SK-N-SH treated with all-trans-retinoic acid at 6 μM for 48 hours (cell line): ENCODE measurements around the gene TRIM75.

Source experiments
- ATAC-seq: fragments of 200-7000 bp; cut with Tn5 transposase; 3 replicates; pipeline ENCODE4 v1.9.1; 2020; ENCODE audit warnings: mild to moderate bottlenecking, moderate library complexity
- ARNTL ChIP-seq: fragments of 450-650 bp; formaldehyde crosslinking; IDR thresholded peaks from 2 replicates; pipeline ENCODE4 v1.5.0; 2020; ENCODE audit warnings: low read depth, mild to moderate bottlenecking, moderate library complexity, borderline replicate concordance
- BACH2 ChIP-seq: fragments of 250-450 bp; sonication (Bioruptor Pico); IDR thresholded peaks from 2 replicates; pipeline ENCODE4 v1.9.0; 2021; ENCODE audit warnings: mild to moderate bottlenecking, borderline replicate concordance
- CSDC2 ChIP-seq: fragments of 250-450 bp; sonication (Bioruptor Pico); IDR thresholded peaks from 2 replicates; pipeline ENCODE4 v1.5.0; 2020; ENCODE audit warnings: mild to moderate bottlenecking, moderate library complexity
- ESRRG ChIP-seq: fragments of 250-450 bp; sonication (Bioruptor Pico); IDR thresholded peaks from 2 replicates; pipeline ENCODE4 v1.6.1; 2021; ENCODE audit warnings: mild to moderate bottlenecking
- GLIS3 ChIP-seq: fragments of 250-450 bp; sonication (Bioruptor Pico); IDR thresholded peaks from 2 replicates; pipeline ENCODE4 v1.5.0; 2020; ENCODE audit warnings: mild to moderate bottlenecking, moderate library complexity
- ISL1 ChIP-seq: fragments of 250-450 bp; sonication (Bioruptor Pico); IDR thresholded peaks from 2 replicates; pipeline ENCODE4 v2.1.2; 2022; ENCODE audit warnings: mild to moderate bottlenecking, moderate library complexity
- OSR1 ChIP-seq: fragments of 250-450 bp; sonication (Bioruptor Pico); IDR thresholded peaks from 2 replicates; pipeline ENCODE4 v1.8.0; 2022; ENCODE audit warnings: moderate library complexity, mild to moderate bottlenecking, inconsistent platforms
- PPARA ChIP-seq: fragments of 250-450 bp; sonication (Bioruptor Pico); IDR thresholded peaks from 2 replicates; pipeline ENCODE4 v1.5.0; 2020; ENCODE audit warnings: mild to moderate bottlenecking, borderline replicate concordance
- RARB ChIP-seq: fragments of 250-450 bp; sonication (Bioruptor Pico); IDR thresholded peaks from 2 replicates; pipeline ENCODE4 v1.8.0; 2021; ENCODE audit warnings: mild to moderate bottlenecking, moderate library complexity
- TCF4 ChIP-seq: fragments of 250-450 bp; sonication (Bioruptor Pico); IDR thresholded peaks from 2 replicates; pipeline ENCODE4 v1.8.0; 2021; ENCODE audit warnings: mild to moderate bottlenecking, moderate library complexity, borderline replicate concordance
- TOX ChIP-seq: fragments of 250-450 bp; sonication (Bioruptor Pico); IDR thresholded peaks from 2 replicates; pipeline ENCODE4 v1.8.0; 2021; ENCODE audit warnings: mild to moderate bottlenecking, moderate library complexity, borderline replicate concordance
- TSHZ2 ChIP-seq: fragments of 250-450 bp; sonication (Bioruptor Pico); IDR thresholded peaks from 2 replicates; pipeline ENCODE4 v1.5.0; 2020; ENCODE audit warnings: mild to moderate bottlenecking, moderate library complexity
- ZFP3 ChIP-seq: fragments of 250-450 bp; sonication (Bioruptor Pico); IDR thresholded peaks from 2 replicates; pipeline ENCODE4 v1.5.0; 2020; ENCODE audit warnings: mild to moderate bottlenecking, moderate library complexity
- ZNF565 ChIP-seq: fragments of 450-650 bp; formaldehyde crosslinking; conservative IDR thresholded peaks from 2 replicates; pipeline ENCODE4 v1.5.0; 2020; ENCODE audit warnings: low read depth, mild to moderate bottlenecking, moderate library complexity
- ZNF70 ChIP-seq: fragments of 450-650 bp; formaldehyde crosslinking; IDR thresholded peaks from 2 replicates; pipeline ENCODE4 v1.5.0; 2020; ENCODE audit warnings: mild to moderate bottlenecking, moderate library complexity
- ZNF8 ChIP-seq: fragments of 450-650 bp; formaldehyde crosslinking; IDR thresholded peaks from 2 replicates; pipeline ENCODE4 v1.5.0; 2020; ENCODE audit warnings: mild to moderate bottlenecking, moderate library complexity
- TF ChIP-seq, protein P1 (sequence below): fragments of 250-450 bp; sonication (Bioruptor Pico); IDR thresholded peaks from 2 replicates; pipeline ENCODE4 v1.5.1; 2021; ENCODE audit warnings: mild to moderate bottlenecking, moderate library complexity
- TF ChIP-seq, protein P2 (sequence below): fragments of 250-450 bp; sonication (Bioruptor Pico); IDR thresholded peaks from 2 replicates; pipeline ENCODE4 v1.8.0; 2020; ENCODE audit warnings: mild to moderate bottlenecking, moderate library complexity, borderline replicate concordance
- TF ChIP-seq, protein P3 (sequence below): fragments of 250-450 bp; sonication (Bioruptor Pico); IDR thresholded peaks from 2 replicates; pipeline ENCODE4 v1.8.0; 2021; ENCODE audit warnings: low read depth, mild to moderate bottlenecking, moderate library complexity, borderline replicate concordance

The TRIM75 gene

DNA sequence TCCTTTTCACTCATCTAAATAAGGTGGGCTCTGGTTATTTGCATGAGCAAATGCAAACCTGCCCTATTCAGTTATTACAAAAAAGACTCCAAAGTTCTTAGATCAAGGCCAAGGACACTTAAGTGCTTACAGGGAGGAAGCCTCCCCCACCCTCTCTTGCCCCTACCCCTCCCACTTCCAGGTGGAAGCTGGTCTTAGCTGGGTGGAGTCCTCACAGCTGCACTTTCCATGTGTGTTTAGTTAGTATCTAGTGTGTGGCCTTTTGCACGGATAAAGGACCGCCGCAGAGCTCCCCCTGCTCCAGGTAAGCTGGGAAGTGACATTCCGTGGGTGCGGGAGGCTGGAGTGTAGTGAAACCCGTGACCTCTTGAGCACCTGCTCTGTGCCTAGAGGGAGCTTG, at the start of gene TRIM75:
Gene TRIM75, plus strand, starts transcription at position 222 of the 400 bp plus-strand sequence. CDS start 5,282 bp downstream, outside the sequence.
- TF ChIP-seq PPARA (CRISPR knock-in tag) (no peak), ZNF70 (CRISPR knock-in tag) (no peak), ISL1 (CRISPR knock-in tag) (no peak), TOX (CRISPR knock-in tag) (no peak), BACH2 (CRISPR knock-in tag) (no peak), GLIS3 (no peak), ESRRG (CRISPR knock-in tag) (no peak)
- ATAC-seq: no peak

DNA sequence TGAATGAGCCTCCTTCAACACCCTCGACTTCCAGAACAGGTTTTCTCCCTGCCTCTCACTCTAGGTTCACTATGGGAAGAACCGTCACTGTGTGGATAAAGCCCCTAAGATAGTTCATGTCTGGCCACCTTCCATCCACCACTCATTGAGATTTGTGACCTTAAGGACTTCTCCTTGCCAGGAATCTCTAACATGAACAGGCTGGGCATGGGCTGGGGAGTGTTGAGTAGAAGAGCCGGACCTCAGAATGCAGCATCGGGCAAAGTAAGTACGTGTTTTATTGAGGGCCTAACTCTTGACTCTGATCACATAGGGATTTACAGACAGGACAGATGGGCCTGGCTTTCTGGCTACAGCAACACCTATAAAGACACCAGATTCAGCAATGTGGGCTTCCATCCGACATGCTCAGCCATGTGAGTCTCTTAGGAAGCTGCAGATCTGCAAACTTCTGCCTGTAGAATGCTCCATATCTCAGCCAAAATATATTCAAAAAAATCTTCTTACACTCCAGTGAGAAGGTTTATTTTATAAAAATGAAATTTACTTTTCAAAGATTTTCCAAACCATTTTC, 48.2 kb upstream of the TRIM75 start:
- TF ChIP-seq BACH2 (CRISPR knock-in tag) (no peak), PPARA (CRISPR knock-in tag) (no peak), GLIS3 (no peak), OSR1 (CRISPR knock-in tag) (no peak), ZNF8 (CRISPR knock-in tag) (no peak), ISL1 (CRISPR knock-in tag) (no peak), CSDC2 (CRISPR knock-in tag) (no peak), ZFP3 (CRISPR knock-in tag) (no peak), RARB (no peak), ARNTL (CRISPR knock-in tag) (no peak), TCF4 (no peak), TSHZ2 (CRISPR knock-in tag) (no peak), ZNF70 (CRISPR knock-in tag) (no peak), ZNF565 (CRISPR knock-in tag) (no peak), ESRRG (CRISPR knock-in tag) (no peak)
- TF ChIP-seq, protein P1, sequence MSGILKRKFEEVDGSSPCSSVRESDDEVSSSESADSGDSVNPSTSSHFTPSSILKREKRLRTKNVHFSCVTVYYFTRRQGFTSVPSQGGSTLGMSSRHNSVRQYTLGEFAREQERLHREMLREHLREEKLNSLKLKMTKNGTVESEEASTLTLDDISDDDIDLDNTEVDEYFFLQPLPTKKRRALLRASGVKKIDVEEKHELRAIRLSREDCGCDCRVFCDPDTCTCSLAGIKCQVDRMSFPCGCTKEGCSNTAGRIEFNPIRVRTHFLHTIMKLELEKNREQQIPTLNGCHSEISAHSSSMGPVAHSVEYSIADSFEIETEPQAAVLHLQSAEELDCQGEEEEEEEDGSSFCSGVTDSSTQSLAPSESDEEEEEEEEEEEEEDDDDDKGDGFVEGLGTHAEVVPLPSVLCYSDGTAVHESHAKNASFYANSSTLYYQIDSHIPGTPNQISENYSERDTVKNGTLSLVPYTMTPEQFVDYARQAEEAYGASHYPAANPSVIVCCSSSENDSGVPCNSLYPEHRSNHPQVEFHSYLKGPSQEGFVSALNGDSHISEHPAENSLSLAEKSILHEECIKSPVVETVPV: no peak
- TF ChIP-seq, protein P2, sequence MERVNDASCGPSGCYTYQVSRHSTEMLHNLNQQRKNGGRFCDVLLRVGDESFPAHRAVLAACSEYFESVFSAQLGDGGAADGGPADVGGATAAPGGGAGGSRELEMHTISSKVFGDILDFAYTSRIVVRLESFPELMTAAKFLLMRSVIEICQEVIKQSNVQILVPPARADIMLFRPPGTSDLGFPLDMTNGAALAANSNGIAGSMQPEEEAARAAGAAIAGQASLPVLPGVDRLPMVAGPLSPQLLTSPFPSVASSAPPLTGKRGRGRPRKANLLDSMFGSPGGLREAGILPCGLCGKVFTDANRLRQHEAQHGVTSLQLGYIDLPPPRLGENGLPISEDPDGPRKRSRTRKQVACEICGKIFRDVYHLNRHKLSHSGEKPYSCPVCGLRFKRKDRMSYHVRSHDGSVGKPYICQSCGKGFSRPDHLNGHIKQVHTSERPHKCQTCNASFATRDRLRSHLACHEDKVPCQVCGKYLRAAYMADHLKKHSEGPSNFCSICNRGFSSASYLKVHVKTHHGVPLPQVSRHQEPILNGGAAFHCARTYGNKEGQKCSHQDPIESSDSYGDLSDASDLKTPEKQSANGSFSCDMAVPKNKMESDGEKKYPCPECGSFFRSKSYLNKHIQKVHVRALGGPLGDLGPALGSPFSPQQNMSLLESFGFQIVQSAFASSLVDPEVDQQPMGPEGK (CRISPR knock-in tag): no peak
- ATAC-seq: no peak

DNA sequence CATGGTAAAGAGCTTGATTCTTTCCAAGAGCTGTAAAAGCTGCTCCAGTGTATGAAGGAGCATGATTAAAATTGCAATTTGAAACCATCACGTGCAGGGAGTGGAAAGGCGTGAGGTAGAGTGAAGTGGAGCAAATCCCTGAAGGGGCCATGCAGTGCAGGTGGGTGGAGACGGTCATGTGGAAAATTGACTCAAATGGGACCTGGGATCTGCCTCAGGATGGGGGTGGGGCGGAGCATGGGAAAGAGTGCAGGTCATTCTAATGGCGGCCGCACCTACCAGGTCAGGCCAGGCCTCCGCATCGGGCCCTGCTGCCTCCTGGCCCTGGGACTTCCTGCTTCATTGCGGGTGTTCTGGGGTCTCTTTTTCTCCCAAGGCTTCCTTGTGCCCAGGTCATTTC, 47.2 kb upstream of the TRIM75 start:
- no peak for ATAC-seq
- no peak for TF ChIP-seq TSHZ2 (CRISPR knock-in tag)
- TF ChIP-seq BACH2 (CRISPR knock-in tag): no peak
- TF ChIP-seq PPARA (CRISPR knock-in tag): no peak
- TF ChIP-seq ZNF8 (CRISPR knock-in tag): no peak
- TF ChIP-seq OSR1 (CRISPR knock-in tag): no peak
- TF ChIP-seq ISL1 (CRISPR knock-in tag): no peak
- TF ChIP-seq, protein P3, sequence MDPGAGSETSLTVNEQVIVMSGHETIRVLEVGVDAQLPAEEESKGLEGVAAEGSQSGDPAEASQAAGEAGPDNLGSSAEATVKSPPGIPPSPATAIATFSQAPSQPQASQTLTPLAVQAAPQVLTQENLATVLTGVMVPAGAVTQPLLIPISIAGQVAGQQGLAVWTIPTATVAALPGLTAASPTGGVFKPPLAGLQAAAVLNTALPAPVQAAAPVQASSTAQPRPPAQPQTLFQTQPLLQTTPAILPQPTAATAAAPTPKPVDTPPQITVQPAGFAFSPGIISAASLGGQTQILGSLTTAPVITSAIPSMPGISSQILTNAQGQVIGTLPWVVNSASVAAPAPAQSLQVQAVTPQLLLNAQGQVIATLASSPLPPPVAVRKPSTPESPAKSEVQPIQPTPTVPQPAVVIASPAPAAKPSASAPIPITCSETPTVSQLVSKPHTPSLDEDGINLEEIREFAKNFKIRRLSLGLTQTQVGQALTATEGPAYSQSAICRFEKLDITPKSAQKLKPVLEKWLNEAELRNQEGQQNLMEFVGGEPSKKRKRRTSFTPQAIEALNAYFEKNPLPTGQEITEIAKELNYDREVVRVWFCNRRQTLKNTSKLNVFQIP (CRISPR knock-in tag): no peak
